Uterus (tissue), 4 donors: ENCODE measurements around the gene ZNF516. TPM values are rescaled to one million over a fixed set of nuclear protein-coding genes. Genes with fewer than 3 reads are reported as not detected.
A peak's percentile ranks its signal among the peaks of the same experiment; 100 is the strongest.

Experiments used
- DNase-seq, 2 donors: peaks; one replicate each; pipeline ENCODE4 v3.0.0-alpha.2; 2019 to 2020
- H3K27ac ChIP-seq, 2 donors: fragments of 200-600 bp; sonication (generic); 1 replicate in 1 of 2; 2 replicates in 1 of 2; pipeline ENCODE4 v1.5.1; 2016 to 2018
- H3K27me3 ChIP-seq, 2 donors: fragments of 200-600 bp; sonication (generic); one replicate each; pipeline ENCODE4 v1.5.1; 2018 to 2019; ENCODE audit warnings: control low read depth in 1 of 2
- H3K36me3 ChIP-seq, 2 donors: fragments of 200-600 bp; sonication (generic); one replicate each; pipeline ENCODE4 v1.5.1; 2019; ENCODE audit warnings: control low read depth in 1 of 2
- H3K4me1 ChIP-seq, 2 donors: fragments of 200-600 bp; sonication (generic); one replicate each; pipeline ENCODE4 v1.5.1; 2018 to 2019; ENCODE audit warnings: control low read depth in 1 of 2
- H3K4me3 ChIP-seq, 2 donors: fragments of 200-600 bp; sonication (generic); 1 replicate in 1 of 2; 2 replicates in 1 of 2; pipeline ENCODE4 v1.5.1; 2018 to 2019; ENCODE audit warnings: mild to moderate bottlenecking in 1 of 2
- H3K9me3 ChIP-seq, 2 donors: fragments of 200-600 bp; sonication (generic); one replicate each; pipeline ENCODE4 v1.5.1; 2019; ENCODE audit warnings: control low read depth in 1 of 2
- POLR2A ChIP-seq, 2 donors: fragments of 450-650 bp; IDR thresholded peaks; one replicate each; pipeline ENCODE4 v1.6.1; 2016; ENCODE audit warnings: antibody characterized with exemption in 2 of 2, mild to moderate bottlenecking in 1 of 2, moderate library complexity in 1 of 2
- intact Hi-C: fragments of 100-400 bp; cut with DNase I; formaldehyde crosslinking; loops from one replicate; pipeline ENCODE4 v1.15.1; 2023; ENCODE audit warnings: low total_unique reads
- total RNA-seq, 4 donors: library from RNA; depleted of rRNA in 3 of 4; stranded (reverse); fragments of >200 nt in 3 of 4; gene quantifications; one replicate each; pipeline versions ENCODE4 v1.1.0 to v1.2.4, GENCODE V29; 2014 to 2023
- TF ChIP-seq, protein P1 (sequence below), 4 experiments: fragments of 200-600 bp in 2 of 4; fragments of 450-650 bp in 2 of 4; sonication (generic) in 2 of 4; IDR thresholded peaks; one replicate each; pipeline ENCODE4 v1.5.1; 2016 to 2019; ENCODE audit warnings: antibody characterized with exemption in 4 of 4, mild to moderate bottlenecking in 2 of 4, moderate library complexity in 1 of 4
- donor health status: DM: yes; HTN: yes; CAD: no.

Gene ZNF516
- total RNA-seq, 4 donors from 2014 or later, result 29.4 to 177 (median 65.7) TPM

DNA sequence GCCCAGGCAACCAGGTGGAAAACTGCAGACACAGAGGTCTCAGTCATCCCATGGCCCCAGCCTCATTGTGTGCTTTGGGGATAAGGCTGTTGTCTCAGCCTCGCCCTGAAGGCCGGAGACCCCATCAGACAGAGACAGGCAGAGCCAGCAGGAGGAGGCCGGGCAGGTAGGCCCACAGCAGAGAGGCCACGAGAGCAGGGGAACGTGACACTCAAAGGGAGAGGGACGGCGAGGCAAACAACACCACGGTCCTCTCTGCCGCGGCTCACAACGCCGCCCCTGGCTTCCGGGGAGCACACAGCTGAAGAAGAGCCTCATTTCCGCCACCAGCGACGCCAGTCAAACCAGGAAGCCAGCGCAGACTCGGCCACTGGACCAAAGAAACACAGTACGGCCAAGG lies 103.3 kb downstream of the ZNF516 start:
- H3K27me3 ChIP-seq, result no peaks in the 10 kb centered on the region
- DNase-seq, result peak in 1 of 2 donors; percentile 15
- peak overlapping the region; percentile 0 to 23 for H3K27ac ChIP-seq
- TF ChIP-seq, protein P1, sequence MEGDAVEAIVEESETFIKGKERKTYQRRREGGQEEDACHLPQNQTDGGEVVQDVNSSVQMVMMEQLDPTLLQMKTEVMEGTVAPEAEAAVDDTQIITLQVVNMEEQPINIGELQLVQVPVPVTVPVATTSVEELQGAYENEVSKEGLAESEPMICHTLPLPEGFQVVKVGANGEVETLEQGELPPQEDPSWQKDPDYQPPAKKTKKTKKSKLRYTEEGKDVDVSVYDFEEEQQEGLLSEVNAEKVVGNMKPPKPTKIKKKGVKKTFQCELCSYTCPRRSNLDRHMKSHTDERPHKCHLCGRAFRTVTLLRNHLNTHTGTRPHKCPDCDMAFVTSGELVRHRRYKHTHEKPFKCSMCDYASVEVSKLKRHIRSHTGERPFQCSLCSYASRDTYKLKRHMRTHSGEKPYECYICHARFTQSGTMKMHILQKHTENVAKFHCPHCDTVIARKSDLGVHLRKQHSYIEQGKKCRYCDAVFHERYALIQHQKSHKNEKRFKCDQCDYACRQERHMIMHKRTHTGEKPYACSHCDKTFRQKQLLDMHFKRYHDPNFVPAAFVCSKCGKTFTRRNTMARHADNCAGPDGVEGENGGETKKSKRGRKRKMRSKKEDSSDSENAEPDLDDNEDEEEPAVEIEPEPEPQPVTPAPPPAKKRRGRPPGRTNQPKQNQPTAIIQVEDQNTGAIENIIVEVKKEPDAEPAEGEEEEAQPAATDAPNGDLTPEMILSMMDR (IDR thresholded peaks at IDR 0.05), result no peak
- no peak for TF ChIP-seq POLR2A (IDR thresholded peaks at IDR 0.05)
- intact Hi-C loops, result no loop called here
- H3K36me3 ChIP-seq, result no peaks in the 10 kb centered on the region
- H3K9me3 ChIP-seq, result no peaks in the 10 kb centered on the region
- H3K4me1 ChIP-seq, result peaks cover 0 to 10% of the 10 kb centered on the region in 2 donors
- no peak overlapping the region for H3K4me3 ChIP-seq

DNA sequence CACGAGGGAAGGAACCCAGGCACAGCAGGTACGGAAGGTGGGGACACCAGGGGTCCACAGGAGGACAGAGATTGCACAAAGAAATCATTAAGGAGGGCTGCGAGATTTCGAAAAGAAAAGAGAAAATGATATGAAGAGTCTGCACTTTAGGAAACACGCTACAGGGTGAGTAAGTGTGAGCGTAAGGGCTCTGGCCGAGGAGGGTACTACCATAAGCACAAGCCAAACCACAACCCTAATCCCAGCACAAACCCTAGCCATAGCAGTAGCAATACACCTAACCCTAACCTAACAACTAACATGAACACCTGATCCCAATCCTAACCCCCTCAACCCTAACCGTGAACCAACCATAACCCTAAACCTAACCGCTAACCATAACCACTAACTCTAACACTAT lies 104.0 kb downstream of the ZNF516 start:
- H3K9me3 ChIP-seq, result no peaks in the 10 kb centered on the region
- H3K27ac ChIP-seq, result peak overlapping the region; percentile 38 to 78
- no peaks in the 10 kb centered on the region for H3K27me3 ChIP-seq
- H3K36me3 ChIP-seq, result no peaks in the 10 kb centered on the region
- H3K4me3 ChIP-seq, result no peak overlapping the region
- intact Hi-C loops, result no loop called here
- H3K4me1 ChIP-seq, result peaks cover 0 to 10% of the 10 kb centered on the region in 2 donors
- no peak for DNase-seq
- TF ChIP-seq, protein P1 (IDR thresholded peaks at IDR 0.05), result no peak
- no peak for TF ChIP-seq POLR2A (IDR thresholded peaks at IDR 0.05)

DNA sequence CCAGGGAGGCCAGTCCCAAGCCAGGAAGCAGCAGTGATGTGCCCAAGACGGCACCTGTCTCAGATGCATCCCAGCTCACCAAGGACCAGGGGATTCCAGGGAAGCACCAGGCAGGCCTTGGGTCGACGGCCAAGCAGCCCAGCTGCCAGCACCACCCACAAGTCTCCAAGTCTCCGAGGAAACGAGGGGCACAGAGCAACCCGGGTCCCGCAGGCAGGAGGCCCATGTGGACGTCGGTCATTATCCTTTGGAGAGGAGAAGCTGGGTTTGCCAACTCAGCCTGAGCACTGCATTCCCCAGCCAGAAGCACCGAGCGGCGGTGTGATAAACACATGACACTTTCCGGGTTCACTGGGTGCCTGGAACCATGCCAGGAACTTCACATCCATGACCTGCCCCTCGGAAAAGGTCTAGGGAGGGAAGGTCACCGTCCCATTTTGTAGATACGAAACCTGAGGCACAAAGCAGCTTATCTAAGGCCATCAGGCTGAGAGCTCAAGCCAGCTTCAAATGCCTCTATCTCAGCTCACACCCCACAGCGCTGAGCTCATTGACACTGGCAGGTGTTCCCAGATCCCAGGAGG lies 104.5 kb downstream of the ZNF516 start:
- H3K27me3 ChIP-seq, result no peaks in the 10 kb centered on the region
- TF ChIP-seq, protein P1 (IDR thresholded peaks at IDR 0.05), result no peak
- no peak for TF ChIP-seq POLR2A (IDR thresholded peaks at IDR 0.05)
- intact Hi-C loops, result no loop called here
- peak; percentile 26 to 46 for DNase-seq
- no peak overlapping the region for H3K4me3 ChIP-seq
- peak overlapping the region; percentile 38 to 78 for H3K27ac ChIP-seq
- no peaks in the 10 kb centered on the region for H3K9me3 ChIP-seq
- H3K4me1 ChIP-seq, result peaks cover 0 to 10% of the 10 kb centered on the region in 2 donors
- no peaks in the 10 kb centered on the region for H3K36me3 ChIP-seq

DNA sequence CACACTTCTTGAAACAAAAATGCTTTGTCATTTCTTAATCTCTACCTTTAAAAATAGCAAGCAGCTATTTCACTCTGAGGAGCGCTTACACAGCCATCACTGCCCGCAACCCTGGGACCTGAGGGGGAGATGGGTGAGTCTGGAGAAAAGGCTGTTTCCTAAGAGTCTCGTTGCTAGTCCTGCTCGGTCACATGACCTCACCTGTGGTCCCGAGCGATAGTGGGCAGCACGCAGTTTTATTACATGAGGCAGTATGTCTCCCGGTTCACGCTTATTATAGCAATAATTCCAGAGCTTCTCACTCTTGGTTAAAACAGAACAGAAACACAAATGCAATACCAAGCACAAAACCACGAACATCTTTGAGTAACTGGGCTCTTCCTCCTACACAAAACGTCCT lies 105.3 kb downstream of the ZNF516 start:
- peak in 1 of 2 donors; percentile 17 for DNase-seq
- H3K36me3 ChIP-seq, result no peaks in the 10 kb centered on the region
- H3K27ac ChIP-seq, result peak overlapping the region; percentile 38 to 78
- H3K4me3 ChIP-seq, result no peak overlapping the region
- no peaks in the 10 kb centered on the region for H3K27me3 ChIP-seq
- intact Hi-C loops, result no loop called here
- peaks cover 0 to 17% of the 10 kb centered on the region in 2 donors for H3K4me1 ChIP-seq
- no peak for TF ChIP-seq POLR2A (IDR thresholded peaks at IDR 0.05)
- H3K9me3 ChIP-seq, result no peaks in the 10 kb centered on the region

DNA sequence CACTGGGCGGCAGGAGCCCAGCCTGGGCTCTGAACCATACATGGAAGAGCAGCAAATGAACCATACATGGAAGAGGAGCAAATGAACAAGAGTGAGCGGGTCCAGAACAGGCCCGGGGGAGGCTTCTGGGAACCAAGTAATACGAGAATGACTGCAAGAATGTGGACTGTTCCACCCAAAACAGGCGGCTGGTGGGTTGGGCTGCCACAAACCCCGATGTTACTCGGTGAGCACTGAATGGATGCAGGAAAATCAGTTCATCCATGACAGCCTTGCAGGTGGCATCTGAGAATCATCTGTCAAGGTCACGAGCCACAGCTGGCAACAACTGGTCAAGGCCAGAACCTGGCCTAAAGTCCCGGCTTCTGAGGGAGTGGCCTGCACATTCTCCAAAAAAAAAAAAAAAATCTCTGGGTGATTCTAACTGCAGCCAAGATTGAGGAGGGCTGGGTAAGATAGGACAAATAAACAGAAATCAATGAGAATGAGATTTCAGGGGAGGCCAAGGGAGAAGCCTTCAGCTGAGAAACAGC lies 106.1 kb downstream of the ZNF516 start:
- H3K27me3 ChIP-seq, result no peaks in the 10 kb centered on the region
- TF ChIP-seq POLR2A (IDR thresholded peaks at IDR 0.05), result no peak
- TF ChIP-seq, protein P1 (IDR thresholded peaks at IDR 0.05), result no peak
- intact Hi-C loops, result no loop called here
- peaks cover 0 to 21% of the 10 kb centered on the region in 2 donors for H3K4me1 ChIP-seq
- peak overlapping the region; percentile 38 to 78 for H3K27ac ChIP-seq
- H3K9me3 ChIP-seq, result no peaks in the 10 kb centered on the region
- peak overlapping the region in 1 of 2 donors; percentile 7 for H3K4me3 ChIP-seq
- no peaks in the 10 kb centered on the region for H3K36me3 ChIP-seq
- peak in 1 of 2 donors; percentile 28 for DNase-seq
